A549 (cell line): ENCODE data around the gene MYOD1.

ENCODE experiments used
- CEBPB ChIP-seq, 2 experiments: fragments of >200 bp in 1 of 2; sonication (Bioruptor Twin) in 1 of 2; formaldehyde crosslinking in 1 of 2; IDR thresholded peaks; 2 replicates each; pipeline ENCODE4 v1.6.1; 2012 to 2016
- CHD2 ChIP-seq: fragments of 150-350 bp; IDR thresholded peaks from 2 replicates; pipeline ENCODE4 v1.6.1; 2014; ENCODE audit warnings: low read length; ENCODE audit not compliant: partially characterized antibody
- POLR2AphosphoS2 ChIP-seq: conservative IDR thresholded peaks from 2 replicates; pipeline ENCODE4 v1.6.1; 2012; ENCODE audit warnings: low read length, improper control_type of control experiment, inconsistent platforms
- RAD21 ChIP-seq, 2 experiments: fragments of >200 bp in 1 of 2; sonication (Bioruptor Twin) in 1 of 2; formaldehyde crosslinking in 1 of 2; IDR thresholded peaks in 1 of 2; conservative IDR thresholded peaks in 1 of 2; 2 replicates in 1 of 2; 3 replicates in 1 of 2; pipeline ENCODE4 v1.6.1; 2012 to 2018; ENCODE audit warnings: inconsistent platforms in 1 of 2

DNA sequence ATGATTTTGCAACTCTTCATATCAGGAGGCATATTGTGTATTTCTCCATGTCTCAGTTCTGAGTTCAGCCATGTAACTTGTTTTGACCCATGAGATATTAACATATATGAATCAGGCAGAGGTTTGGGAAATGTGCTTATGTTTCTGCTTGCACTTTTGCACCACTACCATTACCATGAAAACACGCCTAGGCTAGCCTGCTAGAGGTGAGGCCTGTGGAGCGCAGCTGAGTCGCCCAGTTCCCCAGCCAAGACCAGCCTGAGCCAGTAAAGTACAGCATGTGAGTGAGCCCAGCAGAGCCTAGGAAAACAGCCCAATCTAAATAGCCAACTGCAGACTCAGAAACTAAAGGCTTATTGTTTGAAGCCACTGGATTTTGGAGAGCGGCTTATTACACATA, 18.4 kb upstream of the MYOD1 start:
- no peak for TF ChIP-seq CHD2
- no peak for TF ChIP-seq RAD21 (conservative IDR thresholded peaks at IDR 0.05 in 1 of 2, IDR thresholded peaks at IDR 0.05 in 1 of 2)
- TF ChIP-seq POLR2AphosphoS2, result no peak
- no peak for TF ChIP-seq CEBPB (IDR thresholded peaks at IDR 0.05)
